Measurements from ENCODE around the gene SLC28A1. TPM values are rescaled to one million over a fixed set of nuclear protein-coding genes. Genes with fewer than 3 reads are reported as not detected.

SLC28A1 gene
- total RNA-seq, 4 donors from 2014 or later = not detected

GRCh38 chr15:84858231-84858630 lies 26.2 kb upstream of the SLC28A1 start:
- in situ Hi-C loops (cut with MboI; ENCODE audit: low pct_ligation_motif_present in 1 of 4, low pct_unique_long_range_greater_than_20kb in 1 of 4, low sequenced_read_pairs in 3 of 4) (no loop called here), intact Hi-C loops (cut with DNase I; ENCODE audit: low total_unique reads) (no loop called here)
- no peak overlapping the region for H3K27ac ChIP-seq
- H3K27me3 ChIP-seq = no peaks in the 10 kb centered on the region
- no peaks in the 10 kb centered on the region for H3K4me1 ChIP-seq
- H3K4me3 ChIP-seq = no peak overlapping the region
- H3K9me3 ChIP-seq = no peaks in the 10 kb centered on the region
- TF ChIP-seq CTCF (IDR thresholded peaks at IDR 0.05) (no peak), EP300 (IDR thresholded peaks at IDR 0.05; ENCODE audit: low read depth) (no peak), POLR2A (IDR thresholded peaks at IDR 0.05) (no peak), POLR2AphosphoS5 (IDR thresholded peaks at IDR 0.05) (no peak)
- DNase-seq = no peak
- 87% methylated on average over 11 of the region's 11 CpGs; no CpG with 5 or more reads in 1 of the 2 donors for WGBS, 2 donors (ENCODE audit: low coverage in 1 of 2)
- H3K36me3 ChIP-seq = no peaks in the 10 kb centered on the region

- Histone ChIP-seq H3K4me3 (no peak overlapping the region), H3K27ac (no peak overlapping the region), H3K27me3 (no peaks in the 10 kb centered on the region), H3K4me1 (no peaks in the 10 kb centered on the region), H3K36me3 (no peaks in the 10 kb centered on the region), H3K9me3 (no peaks in the 10 kb centered on the region)
- DNase-seq = peak; percentile 31
- intact Hi-C loops (cut with DNase I; ENCODE audit: low total_unique reads) = no loop called here
- no peak for TF ChIP-seq EP300 (IDR thresholded peaks at IDR 0.05; ENCODE audit: low read depth)
- no peak for TF ChIP-seq POLR2AphosphoS5 (IDR thresholded peaks at IDR 0.05)
- no peak for TF ChIP-seq CTCF (IDR thresholded peaks at IDR 0.05)
- no peak for TF ChIP-seq POLR2A (IDR thresholded peaks at IDR 0.05)
- WGBS, 2 donors (ENCODE audit: low coverage in 1 of 2) = 51% methylated on average over 8 of the region's 8 CpGs; no CpG with 5 or more reads in 1 of the 2 donors
- in situ Hi-C loops (cut with MboI; ENCODE audit: low pct_ligation_motif_present in 1 of 4, low pct_unique_long_range_greater_than_20kb in 1 of 4, low sequenced_read_pairs in 3 of 4) = no loop called here
These were observed 25.3 kb upstream of the SLC28A1 start for GRCh38 chr15:84859144-84859543.

- intact Hi-C loops (cut with DNase I; ENCODE audit: low total_unique reads) = no loop called here
- Histone ChIP-seq H3K4me3 (no peak overlapping the region), H3K36me3 (no peaks in the 10 kb centered on the region), H3K4me1 (no peaks in the 10 kb centered on the region), H3K9me3 (no peaks in the 10 kb centered on the region), H3K27me3 (no peaks in the 10 kb centered on the region), H3K27ac (no peak overlapping the region)
- in situ Hi-C loops (cut with MboI; ENCODE audit: low pct_ligation_motif_present in 1 of 4, low pct_unique_long_range_greater_than_20kb in 1 of 4, low sequenced_read_pairs in 3 of 4) = no loop called here
- TF ChIP-seq CTCF (IDR thresholded peaks at IDR 0.05) (no peak), POLR2A (IDR thresholded peaks at IDR 0.05) (no peak), POLR2AphosphoS5 (IDR thresholded peaks at IDR 0.05) (no peak), EP300 (IDR thresholded peaks at IDR 0.05; ENCODE audit: low read depth) (no peak)
- no peak for DNase-seq
- 100% methylated on average over 13 of the region's 15 CpGs; no CpG with 5 or more reads in 1 of the 2 donors for WGBS, 2 donors (ENCODE audit: low coverage in 1 of 2)
These were observed 24.8 kb upstream of the SLC28A1 start for GRCh38 chr15:84859651-84860050.

GRCh38 chr15:84861781-84862180 lies 22.7 kb upstream of the SLC28A1 start:
- no peak for DNase-seq
- WGBS, 2 donors (ENCODE audit: low coverage in 1 of 2) = 91 to 92% methylated on average over 3 of the region's 3 CpGs
- no peak overlapping the region for H3K27ac ChIP-seq
- no peaks in the 10 kb centered on the region for H3K36me3 ChIP-seq
- intact Hi-C loops (cut with DNase I; ENCODE audit: low total_unique reads) (no loop called here), in situ Hi-C loops (cut with MboI; ENCODE audit: low pct_ligation_motif_present in 1 of 4, low pct_unique_long_range_greater_than_20kb in 1 of 4, low sequenced_read_pairs in 3 of 4) (no loop called here)
- H3K27me3 ChIP-seq = no peaks in the 10 kb centered on the region
- no peak overlapping the region for H3K4me3 ChIP-seq
- H3K9me3 ChIP-seq = no peaks in the 10 kb centered on the region
- no peaks in the 10 kb centered on the region for H3K4me1 ChIP-seq
- TF ChIP-seq CTCF (IDR thresholded peaks at IDR 0.05) = no peak
- TF ChIP-seq POLR2AphosphoS5 (IDR thresholded peaks at IDR 0.05) = no peak
- TF ChIP-seq POLR2A (IDR thresholded peaks at IDR 0.05) = no peak
- no peak for TF ChIP-seq EP300 (IDR thresholded peaks at IDR 0.05; ENCODE audit: low read depth)
